Measurements from ENCODE around the gene APOL5.

The APOL5 gene

DNA sequence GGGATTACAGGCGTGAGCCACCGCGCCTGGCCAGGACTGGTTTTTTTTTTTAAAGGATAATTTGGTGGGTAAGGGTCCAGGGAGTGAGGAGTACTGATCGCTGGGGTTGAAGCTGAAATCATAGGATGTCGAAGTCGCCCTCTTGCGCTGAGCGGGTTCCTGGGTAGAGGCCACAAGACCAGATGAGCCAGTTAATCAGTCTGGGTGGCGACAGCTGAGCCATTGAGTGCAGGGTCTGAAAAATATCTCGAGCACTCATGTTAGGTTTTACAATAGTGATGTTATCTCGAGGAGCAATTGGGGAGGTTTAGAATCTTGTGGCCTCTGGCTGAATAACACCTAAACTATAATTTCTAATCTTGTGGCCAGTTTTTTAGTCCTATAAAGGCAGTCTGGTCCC is 7.8 kb downstream of the APOL5 start:
- Histone ChIP-seq H2AFZ (ENCODE audit: low read depth, low read length, severe bottlenecking) (no peak overlapping the region), H3K27me3 (ENCODE audit: low read length) (no peaks in the 10 kb centered on the region), H3K4me3 (ENCODE audit: insufficient read depth, low read length, poor library complexity, severe bottlenecking) (no peak overlapping the region), H3K36me3 (ENCODE audit: low read length) (no peaks in the 10 kb centered on the region), H3K27ac (ENCODE audit: low read depth, low read length) (no peak overlapping the region), H3K9me3 (ENCODE audit: insufficient read depth, low read length) (no peaks in the 10 kb centered on the region), H3K79me2 (ENCODE audit: insufficient read depth, low read length) (no peaks in the 10 kb centered on the region), H4K20me1 (ENCODE audit: low read depth, low read length) (no peaks in the 10 kb centered on the region), H3K4me2 (ENCODE audit: low read depth, low read length, poor library complexity, severe bottlenecking) (no peak overlapping the region), H3F3A (ENCODE audit: insufficient read depth) (no peaks in the 10 kb centered on the region), H3K9me2 (replicated peaks; ENCODE audit: insufficient read depth, low read length) (no peaks in the 10 kb centered on the region), H3K9ac (ENCODE audit: low read length) (no peak overlapping the region)
- TF ChIP-seq, protein P1, sequence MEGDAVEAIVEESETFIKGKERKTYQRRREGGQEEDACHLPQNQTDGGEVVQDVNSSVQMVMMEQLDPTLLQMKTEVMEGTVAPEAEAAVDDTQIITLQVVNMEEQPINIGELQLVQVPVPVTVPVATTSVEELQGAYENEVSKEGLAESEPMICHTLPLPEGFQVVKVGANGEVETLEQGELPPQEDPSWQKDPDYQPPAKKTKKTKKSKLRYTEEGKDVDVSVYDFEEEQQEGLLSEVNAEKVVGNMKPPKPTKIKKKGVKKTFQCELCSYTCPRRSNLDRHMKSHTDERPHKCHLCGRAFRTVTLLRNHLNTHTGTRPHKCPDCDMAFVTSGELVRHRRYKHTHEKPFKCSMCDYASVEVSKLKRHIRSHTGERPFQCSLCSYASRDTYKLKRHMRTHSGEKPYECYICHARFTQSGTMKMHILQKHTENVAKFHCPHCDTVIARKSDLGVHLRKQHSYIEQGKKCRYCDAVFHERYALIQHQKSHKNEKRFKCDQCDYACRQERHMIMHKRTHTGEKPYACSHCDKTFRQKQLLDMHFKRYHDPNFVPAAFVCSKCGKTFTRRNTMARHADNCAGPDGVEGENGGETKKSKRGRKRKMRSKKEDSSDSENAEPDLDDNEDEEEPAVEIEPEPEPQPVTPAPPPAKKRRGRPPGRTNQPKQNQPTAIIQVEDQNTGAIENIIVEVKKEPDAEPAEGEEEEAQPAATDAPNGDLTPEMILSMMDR (IDR thresholded peaks at IDR 0.05; ENCODE audit: insufficient read depth, low read length, poor library complexity, severe bottlenecking), result no peak
- no peak for TF ChIP-seq EZH2phosphoT487 (conservative IDR thresholded peaks at IDR 0.05; ENCODE audit: low read length)

DNA sequence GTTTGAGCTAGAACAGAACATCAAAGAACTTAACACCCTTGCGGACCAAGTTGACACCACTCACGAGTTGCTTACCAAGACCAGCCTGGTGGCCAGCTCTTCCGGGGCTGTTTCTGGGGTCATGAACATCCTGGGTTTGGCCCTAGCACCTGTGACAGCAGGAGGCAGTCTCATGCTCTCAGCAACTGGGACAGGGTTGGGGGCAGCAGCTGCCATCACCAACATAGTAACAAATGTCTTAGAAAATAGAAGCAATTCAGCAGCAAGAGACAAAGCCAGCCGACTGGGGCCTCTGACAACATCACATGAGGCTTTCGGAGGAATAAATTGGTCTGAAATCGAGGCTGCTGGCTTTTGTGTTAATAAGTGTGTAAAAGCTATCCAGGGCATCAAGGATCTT is 8.7 kb downstream of the APOL5 start:
- Histone ChIP-seq H3K9me3 (ENCODE audit: insufficient read depth, low read length) (no peaks in the 10 kb centered on the region), H3K36me3 (ENCODE audit: low read length) (no peaks in the 10 kb centered on the region), H3K4me3 (ENCODE audit: insufficient read depth, low read length, poor library complexity, severe bottlenecking) (no peak overlapping the region), H3K79me2 (ENCODE audit: insufficient read depth, low read length) (no peaks in the 10 kb centered on the region), H3K9ac (ENCODE audit: low read length) (no peak overlapping the region), H3K4me2 (ENCODE audit: low read depth, low read length, poor library complexity, severe bottlenecking) (no peak overlapping the region), H4K20me1 (ENCODE audit: low read depth, low read length) (no peaks in the 10 kb centered on the region), H3F3A (ENCODE audit: insufficient read depth) (no peaks in the 10 kb centered on the region), H2AFZ (ENCODE audit: low read depth, low read length, severe bottlenecking) (no peak overlapping the region), H3K27me3 (ENCODE audit: low read length) (no peaks in the 10 kb centered on the region), H3K9me2 (replicated peaks; ENCODE audit: insufficient read depth, low read length) (no peaks in the 10 kb centered on the region), H3K27ac (ENCODE audit: low read depth, low read length) (no peak overlapping the region)
- TF ChIP-seq, protein P1 (IDR thresholded peaks at IDR 0.05; ENCODE audit: insufficient read depth, low read length, poor library complexity, severe bottlenecking), result no peak
- no peak for TF ChIP-seq EZH2phosphoT487 (conservative IDR thresholded peaks at IDR 0.05; ENCODE audit: low read length)

DNA sequence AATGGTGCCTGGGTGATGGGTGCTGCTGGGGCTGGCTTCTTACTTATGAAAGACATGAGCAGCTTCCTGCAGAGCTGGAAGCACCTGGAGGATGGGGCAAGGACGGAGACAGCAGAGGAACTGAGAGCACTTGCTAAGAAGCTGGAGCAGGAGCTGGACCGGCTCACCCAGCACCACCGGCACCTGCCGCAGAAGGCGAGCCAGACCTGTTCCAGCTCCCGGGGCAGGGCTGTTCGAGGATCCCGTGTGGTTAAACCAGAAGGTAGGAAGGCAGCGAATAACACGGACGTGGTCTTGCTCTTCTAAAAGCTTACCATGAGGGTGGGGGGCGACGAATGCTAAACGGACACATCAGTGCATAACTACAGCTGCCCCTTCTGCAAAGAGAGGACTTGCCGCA is 9.3 kb downstream of the APOL5 start:
- H3K4me3 ChIP-seq (ENCODE audit: insufficient read depth, low read length, poor library complexity, severe bottlenecking), result no peak overlapping the region
- H3K9me3 ChIP-seq (ENCODE audit: insufficient read depth, low read length), result no peaks in the 10 kb centered on the region
- H2AFZ ChIP-seq (ENCODE audit: low read depth, low read length, severe bottlenecking), result no peak overlapping the region
- no peak overlapping the region for H3K27ac ChIP-seq (ENCODE audit: low read depth, low read length)
- no peaks in the 10 kb centered on the region for H3K36me3 ChIP-seq (ENCODE audit: low read length)
- H3K9me2 ChIP-seq (replicated peaks; ENCODE audit: insufficient read depth, low read length), result no peaks in the 10 kb centered on the region
- no peaks in the 10 kb centered on the region for H4K20me1 ChIP-seq (ENCODE audit: low read depth, low read length)
- H3K27me3 ChIP-seq (ENCODE audit: low read length), result no peaks in the 10 kb centered on the region
- no peaks in the 10 kb centered on the region for H3K79me2 ChIP-seq (ENCODE audit: insufficient read depth, low read length)
- H3K9ac ChIP-seq (ENCODE audit: low read length), result no peak overlapping the region
- no peaks in the 10 kb centered on the region for H3F3A ChIP-seq (ENCODE audit: insufficient read depth)
- H3K4me2 ChIP-seq (ENCODE audit: low read depth, low read length, poor library complexity, severe bottlenecking), result no peak overlapping the region
- TF ChIP-seq EZH2phosphoT487 (conservative IDR thresholded peaks at IDR 0.05; ENCODE audit: low read length), result no peak
- TF ChIP-seq, protein P1 (IDR thresholded peaks at IDR 0.05; ENCODE audit: insufficient read depth, low read length, poor library complexity, severe bottlenecking), result no peak

All from SU-DHL-6 (cell line).